GM12878 (cell line): ENCODE data around the gene C9orf40. TPM values are rescaled to one million over a fixed set of nuclear protein-coding genes. Genes with fewer than 3 reads are reported as not detected.

Experiments
- CBX5 ChIP-seq: sonication (generic); IDR thresholded peaks from 2 replicates; pipeline ENCODE4 v1.6.1; 2016; ENCODE audit warnings: low read depth, moderate library complexity, mild to moderate bottlenecking, inconsistent platforms
- FOXM1 ChIP-seq: IDR thresholded peaks from 2 replicates; pipeline ENCODE4 v1.6.1; 2012; ENCODE audit warnings: low read depth, mild to moderate bottlenecking, inconsistent platforms, low read length, moderate library complexity
- NR2F1 ChIP-seq: fragments of 450-650 bp; conservative IDR thresholded peaks from 2 replicates; pipeline ENCODE4 v1.6.1; 2017; ENCODE audit warnings: mild to moderate bottlenecking
- NRF1 ChIP-seq: conservative IDR thresholded peaks from 2 replicates; pipeline ENCODE4 v1.6.1; 2011; ENCODE audit warnings: mild to moderate bottlenecking, low read depth, low read length, improper control_type of control experiment
- polyA plus RNA-seq, 11 experiments: library from polyadenylated mRNA; depleted of rRNA in 4 of 11; unstranded in 6 of 11; stranded (reverse) in 5 of 11; fragments of >200 nt; fragmentation: Nextera tagmentation in 4 of 11; fragmentation: Illumina TruSeq in 1 of 11; extraction: Ambion mirVana in 4 of 11; extraction: Trizol in 1 of 11; gene quantifications; 1 replicate in 1 of 11; 2 replicates in 10 of 11; pipeline versions ENCODE4 v1.2.1 to v1.2.3, GENCODE V29; 2011 to 2016; ENCODE audit warnings: inconsistent platforms in 2 of 11, missing spikeins in 2 of 11, low read depth in 1 of 11
- total RNA-seq, 4 experiments: library from RNA; depleted of rRNA in 3 of 4; stranded (reverse); fragments of >200 nt in 3 of 4; fragmentation: Illumina TruSeq in 1 of 4; extraction: Trizol in 1 of 4; gene quantifications; 2 replicates each; pipeline versions ENCODE4 v1.2.1 to v1.2.3, GENCODE V29; 2013 to 2021
- TF ChIP-seq, protein P1 (sequence below): fragments of 450-650 bp; formaldehyde crosslinking; IDR thresholded peaks from 2 replicates; pipeline ENCODE4 v1.4.0; 2022; ENCODE audit warnings: mild to moderate bottlenecking, moderate library complexity
- TF ChIP-seq, protein P2 (sequence below), 3 experiments: IDR thresholded peaks in 2 of 3; conservative IDR thresholded peaks in 1 of 3; 2 replicates each; pipeline ENCODE4 v1.5.1; 2011; ENCODE audit warnings: low read depth in 3 of 3, low read length in 3 of 3, mild to moderate bottlenecking in 3 of 3, control low read depth in 2 of 3, moderate library complexity in 2 of 3, inconsistent platforms in 1 of 3, mixed read lengths in 1 of 3; ENCODE audit not compliant: control insufficient read depth in 2 of 3, insufficient read depth in 1 of 3; ENCODE audit errors: extremely low read depth in 1 of 3
- TF ChIP-seq, protein P3 (sequence below): IDR thresholded peaks from 2 replicates; pipeline ENCODE4 v1.6.1; 2011; ENCODE audit warnings: borderline replicate concordance, low read depth, mild to moderate bottlenecking, moderate library complexity, low read length; ENCODE audit not compliant: insufficient read depth, poor library complexity, severe bottlenecking
- TF ChIP-seq, protein P4 (sequence below): fragments of 450-650 bp; IDR thresholded peaks from 2 replicates; pipeline ENCODE4 v1.6.1; 2016; ENCODE audit warnings: mild to moderate bottlenecking, moderate library complexity, borderline replicate concordance

Gene C9orf40
- total and polyA plus RNA-seq, 10 of the 15 experiments (the other 5 are each of a cell fraction or from before 2014, with no cell fraction given): 6.8 to 30.9 (median 11.5) TPM

DNA sequence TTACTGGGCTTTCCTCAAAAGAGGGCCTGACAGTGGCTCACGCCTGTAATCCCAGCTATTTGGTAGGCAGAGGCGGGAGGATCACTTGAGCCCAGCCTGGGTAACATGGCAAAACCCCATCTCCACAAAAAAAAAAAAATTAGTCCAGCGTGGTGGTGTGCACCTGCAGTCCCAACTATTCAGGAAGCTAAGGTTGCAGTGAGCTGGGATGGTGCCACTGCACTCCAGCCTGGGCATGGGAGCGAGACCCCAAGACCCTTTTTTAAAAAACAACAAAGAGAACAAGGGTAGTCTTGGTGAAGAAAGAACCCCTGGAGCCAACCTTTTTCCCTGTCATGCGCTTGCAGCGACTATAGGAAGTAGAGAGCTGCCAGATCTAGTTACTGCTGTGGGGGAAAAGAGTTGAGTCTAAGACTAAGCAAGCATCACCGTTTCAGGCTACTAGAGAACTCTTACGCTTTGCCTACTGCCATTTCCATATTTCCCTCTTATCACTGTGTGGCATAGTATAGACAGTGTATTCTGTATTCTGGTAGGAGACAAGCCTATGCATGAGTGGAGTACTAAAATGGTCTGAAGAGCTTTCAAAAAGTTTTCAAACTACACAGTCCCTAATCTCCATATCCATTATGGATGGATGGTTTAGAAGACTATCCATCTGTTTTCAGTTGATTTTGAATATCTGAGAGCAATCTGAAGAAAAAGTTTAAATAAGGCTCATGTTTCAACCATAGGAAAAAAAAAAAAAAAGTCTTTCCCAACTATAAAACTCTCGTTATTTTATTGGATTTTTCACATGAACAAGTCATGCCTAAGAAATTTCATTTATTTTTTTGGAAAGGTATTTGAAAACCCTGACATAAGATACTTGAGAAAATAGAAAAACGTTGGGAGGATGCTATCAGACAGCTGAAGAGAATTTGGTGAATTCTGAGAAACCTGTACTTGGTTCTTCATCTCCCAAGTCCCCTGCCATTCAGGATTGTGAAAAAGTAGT is 2.6 kb downstream of the C9orf40 start (continued):
- TF ChIP-seq, protein P1, sequence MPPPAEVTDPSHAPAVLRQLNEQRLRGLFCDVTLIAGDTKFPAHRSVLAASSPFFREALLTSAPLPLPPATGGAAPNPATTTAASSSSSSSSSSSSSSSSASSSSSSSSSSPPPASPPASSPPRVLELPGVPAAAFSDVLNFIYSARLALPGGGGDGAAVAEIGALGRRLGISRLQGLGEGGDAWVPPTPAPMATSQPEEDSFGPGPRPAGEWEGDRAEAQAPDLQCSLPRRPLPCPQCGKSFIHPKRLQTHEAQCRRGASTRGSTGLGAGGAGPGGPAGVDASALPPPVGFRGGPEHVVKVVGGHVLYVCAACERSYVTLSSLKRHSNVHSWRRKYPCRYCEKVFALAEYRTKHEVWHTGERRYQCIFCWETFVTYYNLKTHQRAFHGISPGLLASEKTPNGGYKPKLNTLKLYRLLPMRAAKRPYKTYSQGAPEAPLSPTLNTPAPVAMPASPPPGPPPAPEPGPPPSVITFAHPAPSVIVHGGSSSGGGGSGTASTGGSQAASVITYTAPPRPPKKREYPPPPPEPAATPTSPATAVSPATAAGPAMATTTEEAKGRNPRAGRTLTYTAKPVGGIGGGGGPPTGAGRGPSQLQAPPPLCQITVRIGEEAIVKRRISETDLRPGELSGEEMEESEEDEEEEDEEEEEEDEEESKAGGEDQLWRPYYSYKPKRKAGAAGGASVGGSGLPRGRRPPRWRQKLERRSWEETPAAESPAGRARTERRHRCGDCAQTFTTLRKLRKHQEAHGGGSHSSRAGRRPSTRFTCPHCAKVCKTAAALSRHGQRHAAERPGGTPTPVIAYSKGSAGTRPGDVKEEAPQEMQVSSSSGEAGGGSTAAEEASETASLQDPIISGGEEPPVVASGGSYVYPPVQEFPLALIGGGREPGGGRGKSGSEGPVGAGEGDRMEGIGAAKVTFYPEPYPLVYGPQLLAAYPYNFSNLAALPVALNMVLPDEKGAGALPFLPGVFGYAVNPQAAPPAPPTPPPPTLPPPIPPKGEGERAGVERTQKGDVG (CRISPR knock-in tag): no peak
- TF ChIP-seq, protein P2, sequence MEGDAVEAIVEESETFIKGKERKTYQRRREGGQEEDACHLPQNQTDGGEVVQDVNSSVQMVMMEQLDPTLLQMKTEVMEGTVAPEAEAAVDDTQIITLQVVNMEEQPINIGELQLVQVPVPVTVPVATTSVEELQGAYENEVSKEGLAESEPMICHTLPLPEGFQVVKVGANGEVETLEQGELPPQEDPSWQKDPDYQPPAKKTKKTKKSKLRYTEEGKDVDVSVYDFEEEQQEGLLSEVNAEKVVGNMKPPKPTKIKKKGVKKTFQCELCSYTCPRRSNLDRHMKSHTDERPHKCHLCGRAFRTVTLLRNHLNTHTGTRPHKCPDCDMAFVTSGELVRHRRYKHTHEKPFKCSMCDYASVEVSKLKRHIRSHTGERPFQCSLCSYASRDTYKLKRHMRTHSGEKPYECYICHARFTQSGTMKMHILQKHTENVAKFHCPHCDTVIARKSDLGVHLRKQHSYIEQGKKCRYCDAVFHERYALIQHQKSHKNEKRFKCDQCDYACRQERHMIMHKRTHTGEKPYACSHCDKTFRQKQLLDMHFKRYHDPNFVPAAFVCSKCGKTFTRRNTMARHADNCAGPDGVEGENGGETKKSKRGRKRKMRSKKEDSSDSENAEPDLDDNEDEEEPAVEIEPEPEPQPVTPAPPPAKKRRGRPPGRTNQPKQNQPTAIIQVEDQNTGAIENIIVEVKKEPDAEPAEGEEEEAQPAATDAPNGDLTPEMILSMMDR (IDR thresholded peaks at IDR 0.05 in 2 of 3, conservative IDR thresholded peaks at IDR 0.05 in 1 of 3; ENCODE audit: control insufficient read depth in 2 of 3, extremely low read depth in 1 of 3, insufficient read depth in 1 of 3, low read depth in 3 of 3, low read length in 3 of 3): no peak
- TF ChIP-seq, protein P3, sequence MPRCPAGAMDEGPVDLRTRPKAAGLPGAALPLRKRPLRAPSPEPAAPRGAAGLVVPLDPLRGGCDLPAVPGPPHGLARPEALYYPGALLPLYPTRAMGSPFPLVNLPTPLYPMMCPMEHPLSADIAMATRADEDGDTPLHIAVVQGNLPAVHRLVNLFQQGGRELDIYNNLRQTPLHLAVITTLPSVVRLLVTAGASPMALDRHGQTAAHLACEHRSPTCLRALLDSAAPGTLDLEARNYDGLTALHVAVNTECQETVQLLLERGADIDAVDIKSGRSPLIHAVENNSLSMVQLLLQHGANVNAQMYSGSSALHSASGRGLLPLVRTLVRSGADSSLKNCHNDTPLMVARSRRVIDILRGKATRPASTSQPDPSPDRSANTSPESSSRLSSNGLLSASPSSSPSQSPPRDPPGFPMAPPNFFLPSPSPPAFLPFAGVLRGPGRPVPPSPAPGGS: no peak
- TF ChIP-seq FOXM1 (no peak), NRF1 (no peak), NR2F1 (no peak), CBX5 (no peak)
- TF ChIP-seq, protein P4, sequence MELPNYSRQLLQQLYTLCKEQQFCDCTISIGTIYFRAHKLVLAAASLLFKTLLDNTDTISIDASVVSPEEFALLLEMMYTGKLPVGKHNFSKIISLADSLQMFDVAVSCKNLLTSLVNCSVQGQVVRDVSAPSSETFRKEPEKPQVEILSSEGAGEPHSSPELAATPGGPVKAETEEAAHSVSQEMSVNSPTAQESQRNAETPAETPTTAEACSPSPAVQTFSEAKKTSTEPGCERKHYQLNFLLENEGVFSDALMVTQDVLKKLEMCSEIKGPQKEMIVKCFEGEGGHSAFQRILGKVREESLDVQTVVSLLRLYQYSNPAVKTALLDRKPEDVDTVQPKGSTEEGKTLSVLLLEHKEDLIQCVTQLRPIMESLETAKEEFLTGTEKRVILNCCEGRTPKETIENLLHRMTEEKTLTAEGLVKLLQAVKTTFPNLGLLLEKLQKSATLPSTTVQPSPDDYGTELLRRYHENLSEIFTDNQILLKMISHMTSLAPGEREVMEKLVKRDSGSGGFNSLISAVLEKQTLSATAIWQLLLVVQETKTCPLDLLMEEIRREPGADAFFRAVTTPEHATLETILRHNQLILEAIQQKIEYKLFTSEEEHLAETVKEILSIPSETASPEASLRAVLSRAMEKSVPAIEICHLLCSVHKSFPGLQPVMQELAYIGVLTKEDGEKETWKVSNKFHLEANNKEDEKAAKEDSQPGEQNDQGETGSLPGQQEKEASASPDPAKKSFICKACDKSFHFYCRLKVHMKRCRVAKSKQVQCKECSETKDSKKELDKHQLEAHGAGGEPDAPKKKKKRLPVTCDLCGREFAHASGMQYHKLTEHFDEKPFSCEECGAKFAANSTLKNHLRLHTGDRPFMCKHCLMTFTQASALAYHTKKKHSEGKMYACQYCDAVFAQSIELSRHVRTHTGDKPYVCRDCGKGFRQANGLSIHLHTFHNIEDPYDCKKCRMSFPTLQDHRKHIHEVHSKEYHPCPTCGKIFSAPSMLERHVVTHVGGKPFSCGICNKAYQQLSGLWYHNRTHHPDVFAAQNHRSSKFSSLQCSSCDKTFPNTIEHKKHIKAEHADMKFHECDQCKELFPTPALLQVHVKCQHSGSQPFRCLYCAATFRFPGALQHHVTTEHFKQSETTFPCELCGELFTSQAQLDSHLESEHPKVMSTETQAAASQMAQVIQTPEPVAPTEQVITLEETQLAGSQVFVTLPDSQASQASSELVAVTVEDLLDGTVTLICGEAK: no peak
